Measurements from ENCODE around the gene AGMO. TPM values are rescaled to one million over a fixed set of nuclear protein-coding genes. Genes with fewer than 3 reads are reported as not detected.

Gene AGMO
- total and polyA plus RNA-seq, 2 experiments from 2014 or later, result 0.42 to 0.55 TPM

DNA sequence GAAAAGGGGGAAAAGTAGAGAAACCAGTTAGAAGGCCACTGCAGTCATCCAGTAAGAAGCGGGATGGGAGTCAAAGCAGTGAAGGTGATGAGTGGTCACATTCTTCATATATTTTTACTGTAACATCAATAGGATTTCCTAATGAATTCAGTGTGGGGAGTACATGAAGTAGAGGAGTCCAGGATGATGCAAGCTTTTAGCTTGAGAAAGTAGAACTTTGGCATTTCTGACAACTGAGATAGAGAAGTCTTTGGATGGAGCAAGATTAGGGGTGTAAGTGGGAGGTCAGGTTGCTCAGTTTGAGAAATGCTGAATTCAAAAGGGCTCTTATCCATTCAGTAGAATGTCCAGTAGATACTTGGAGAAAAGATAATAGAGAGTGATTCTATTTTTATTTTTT is 395.2 kb downstream of the AGMO start (continued):
- no peak for TF ChIP-seq REST (IDR thresholded peaks at IDR 0.05; ENCODE audit: unreplicated experiment)

DNA sequence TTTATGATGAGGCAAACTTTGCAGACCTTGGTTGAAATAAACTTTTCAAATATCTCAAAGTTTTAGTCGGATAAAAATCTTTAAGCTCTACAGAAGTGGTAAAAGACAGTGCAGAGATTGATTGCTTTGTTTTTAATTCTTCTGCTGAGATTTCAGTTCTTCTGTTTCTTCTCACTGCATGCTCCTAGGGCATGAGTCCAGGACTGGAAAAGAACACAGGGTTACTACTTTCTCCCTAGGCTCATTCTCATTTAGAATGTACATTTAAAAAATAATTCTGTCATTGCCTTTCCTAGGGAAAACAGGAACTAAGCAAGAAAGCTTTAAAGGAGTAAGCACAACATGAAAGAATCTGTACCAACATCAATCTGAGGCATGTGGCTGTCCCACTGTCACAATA is 402.6 kb downstream of the AGMO start:
- peaks cover 13% of the 10 kb centered on the region for H3K4me1 ChIP-seq (ENCODE audit: insufficient read depth)
- TF ChIP-seq ZNF331 (CRISPR knock-in tag; IDR thresholded peaks at IDR 0.05; ENCODE audit: low read depth), result no peak
- no peak for ATAC-seq
- H3F3A ChIP-seq (replicated peaks; ENCODE audit: low read depth), result no peaks in the 10 kb centered on the region
- Mint-ChIP-seq H3K9me3 (no peaks in the 10 kb centered on the region), H3K27me3 (ENCODE audit: insufficient read depth, low read depth, poor library complexity) (peaks cover 2% of the 10 kb centered on the region), H3K4me1 (peaks cover 7% of the 10 kb centered on the region), H3K4me3 (no peak overlapping the region), H3K36me3 (ENCODE audit: low read depth) (no peaks in the 10 kb centered on the region), H3K27ac (no peak overlapping the region)
- H3K4me3 ChIP-seq, result no peak overlapping the region
- H4K20me1 ChIP-seq (replicated peaks; ENCODE audit: insufficient read depth), result no peaks in the 10 kb centered on the region
- no peak overlapping the region for H3K4me2 ChIP-seq
- H2AFZ ChIP-seq, result no peak overlapping the region; the same call in 1 of the 2 replicates
- no peaks in the 10 kb centered on the region; the same call in 1 of the 2 replicates for H3K9me2 ChIP-seq (ENCODE audit: insufficient read depth)
- H3K27me3 ChIP-seq (ENCODE audit: insufficient read depth), result no peaks in the 10 kb centered on the region
- H3K36me3 ChIP-seq (ENCODE audit: insufficient read depth), result no peaks in the 10 kb centered on the region
- no peak for DNase-seq (ENCODE audit: low spot score)
- H3K27ac ChIP-seq (ENCODE audit: low read depth), result no peak overlapping the region
- no peaks in the 10 kb centered on the region for H3K79me2 ChIP-seq (replicated peaks; ENCODE audit: insufficient read depth)

GRCh38 chr7:15158141-15158810 is 403.5 kb downstream of the AGMO start:
- H3K9me3 Mint-ChIP-seq, result no peaks in the 10 kb centered on the region
- Histone ChIP-seq H3K4me2 (no peak overlapping the region), H3K9me2 (ENCODE audit: insufficient read depth) (no peaks in the 10 kb centered on the region; the same call in 1 of the 2 replicates), H3K79me2 (replicated peaks; ENCODE audit: insufficient read depth) (no peaks in the 10 kb centered on the region), H3F3A (replicated peaks; ENCODE audit: low read depth) (no peaks in the 10 kb centered on the region), H4K20me1 (replicated peaks; ENCODE audit: insufficient read depth) (no peaks in the 10 kb centered on the region), H2AFZ (no peak overlapping the region), H3K27me3 (ENCODE audit: insufficient read depth) (no peaks in the 10 kb centered on the region), H3K27ac (ENCODE audit: low read depth) (no peak overlapping the region), H3K4me1 (ENCODE audit: insufficient read depth) (peaks cover 13% of the 10 kb centered on the region), H3K4me3 (no peak overlapping the region), H3K36me3 (ENCODE audit: insufficient read depth) (no peaks in the 10 kb centered on the region)
- peak overlapping the region; percentile 21; the same call in 1 of the 2 replicates for H3K27ac Mint-ChIP-seq
- H3K4me3 Mint-ChIP-seq, result no peak overlapping the region
- H3K4me1 Mint-ChIP-seq, result peaks cover 7% of the 10 kb centered on the region
- no peaks in the 10 kb centered on the region for H3K36me3 Mint-ChIP-seq (ENCODE audit: low read depth)
- ATAC-seq (no peak), DNase-seq (ENCODE audit: low spot score) (no peak)
- H3K27me3 Mint-ChIP-seq (ENCODE audit: insufficient read depth, low read depth, poor library complexity), result peaks cover 2% of the 10 kb centered on the region
- TF ChIP-seq EZH2 (IDR thresholded peaks at IDR 0.05; ENCODE audit: low read depth, unreplicated experiment), result no peak
- TF ChIP-seq ZNF331 (CRISPR knock-in tag; IDR thresholded peaks at IDR 0.05; ENCODE audit: low read depth), result no peak
- no peak for TF ChIP-seq STAT1 (IDR thresholded peaks at IDR 0.05; ENCODE audit: unreplicated experiment)
- TF ChIP-seq ZNF462 (CRISPR knock-in tag; IDR thresholded peaks at IDR 0.05), result no peak
- TF ChIP-seq CREB1 (CRISPR knock-in tag; IDR thresholded peaks at IDR 0.05; ENCODE audit: low read depth), result no peak
- no peak for TF ChIP-seq JUNB (IDR thresholded peaks at IDR 0.05; ENCODE audit: unreplicated experiment)
